Cardiac septum (tissue), 1 donor: ENCODE data around the gene FTO. TPM values are rescaled to one million over a fixed set of nuclear protein-coding genes. Genes with fewer than 3 reads are reported as not detected.

Source experiments
- DNase-seq: peaks from one replicate; pipeline ENCODE4 v3.0.0-alpha.2; 2020; ENCODE audit warnings: low spot score
- intact Hi-C: fragments of 100-400 bp; cut with DNase I; formaldehyde crosslinking; loops from one replicate; pipeline ENCODE4 v1.14.0; 2022
- total RNA-seq: library from RNA; stranded (reverse); fragmentation: NEBNext Ultra II Directional; extraction: Animal tissue kit (Norgen Biotek cat#: 25700); gene quantifications from one replicate; pipeline ENCODE4 v1.2.1, GENCODE V29; 2021
- donor health status: DM: no; HTN: no; CAD: no.

Gene FTO
- total RNA-seq, 1 donor from 2014 or later, result 70.4 TPM

GRCh38 chr16:53704445-53704813 is 473 bp downstream of the FTO start:
- DNase-seq, result no peak
- intact Hi-C loops, result no loop called here

DNA sequence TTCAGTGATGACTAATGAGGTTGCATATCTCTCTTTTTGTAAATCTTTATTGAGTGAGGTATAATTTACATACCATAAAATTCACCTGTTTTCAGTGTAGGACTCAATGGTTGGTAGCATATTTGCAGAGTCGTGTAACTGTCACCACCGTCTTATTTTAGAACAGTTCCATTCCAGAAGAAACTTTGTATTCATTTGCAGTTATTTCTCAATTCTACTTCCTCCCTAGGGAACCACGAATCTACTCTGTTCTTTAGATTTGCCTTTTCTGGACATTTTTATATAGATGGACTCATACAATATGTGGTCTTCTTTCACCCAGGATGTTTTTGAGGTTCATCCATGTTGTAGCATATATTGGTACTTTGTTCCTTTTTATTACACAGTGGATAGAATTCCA is 3.7 kb downstream of the FTO start:
- no peak for DNase-seq
- intact Hi-C loops, result no loop called here

DNA sequence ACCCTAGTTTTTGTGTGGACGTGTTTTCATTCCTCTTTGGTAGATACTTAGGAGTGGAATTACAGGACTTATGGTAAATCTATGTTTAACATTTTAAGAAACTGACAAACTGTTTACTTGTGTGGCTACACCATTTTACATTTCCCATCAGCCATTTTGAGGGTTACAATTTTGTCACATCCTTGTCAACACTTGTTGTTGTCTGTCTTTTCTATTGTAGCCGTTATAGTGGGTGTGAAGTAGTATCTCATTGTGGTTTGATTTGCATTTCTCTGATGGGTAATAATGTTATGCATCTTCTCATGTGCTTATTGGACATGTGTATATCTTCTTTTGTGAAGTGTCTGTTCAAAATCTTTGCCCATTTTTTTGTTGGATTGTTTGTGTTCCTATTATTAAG is 4.5 kb downstream of the FTO start:
- intact Hi-C loops, result no loop called here
- no peak for DNase-seq

- DNase-seq, result no peak
- intact Hi-C loops, result no loop called here
These were observed 7.4 kb downstream of the FTO start for GRCh38 chr16:53711390-53711789.

GRCh38 chr16:53712065-53712464 is 8.1 kb downstream of the FTO start:
- intact Hi-C loops, result no loop called here
- DNase-seq, result no peak

DNA sequence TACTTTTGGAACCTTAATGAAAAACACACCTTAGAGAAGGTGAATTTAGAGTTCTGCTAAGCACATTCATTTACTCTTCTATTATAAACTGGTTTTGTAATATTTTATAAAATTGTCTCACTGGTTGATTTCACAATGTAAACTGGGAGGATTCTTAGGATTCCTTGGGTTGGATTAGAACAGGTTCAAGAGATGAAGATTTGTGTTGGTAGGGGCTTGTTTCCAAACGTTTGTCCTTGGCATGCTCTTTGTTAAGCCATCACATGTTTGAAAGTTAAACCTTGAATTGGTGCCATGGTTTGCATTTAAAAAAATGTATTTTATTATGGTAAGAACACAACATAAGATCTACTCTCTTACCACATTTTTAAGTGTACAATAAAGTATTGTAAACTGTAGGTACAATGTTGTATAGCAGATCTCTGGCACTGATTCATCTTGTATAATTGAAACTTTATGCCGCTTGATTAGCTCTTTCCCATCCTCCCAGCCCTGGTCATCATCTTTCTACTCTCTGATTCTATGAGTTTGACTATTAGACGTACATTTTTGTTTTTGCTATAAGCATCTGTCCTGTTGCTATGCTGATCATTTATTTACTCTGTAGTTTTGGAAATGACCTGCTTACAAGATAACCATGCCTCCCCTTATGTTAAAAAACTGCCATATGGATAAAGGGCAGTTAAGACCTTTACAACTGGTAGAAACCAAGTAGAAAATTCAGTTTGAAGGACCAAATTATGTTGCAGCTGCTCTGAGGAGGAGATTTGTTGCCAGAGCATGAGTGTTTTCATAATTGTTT is 9.6 kb downstream of the FTO start:
- DNase-seq, result no peak
- intact Hi-C loops, result no loop called here

GRCh38 chr16:53714205-53715022 is 10.5 kb downstream of the FTO start:
- intact Hi-C loops, result no loop called here
- no peak for DNase-seq

DNA sequence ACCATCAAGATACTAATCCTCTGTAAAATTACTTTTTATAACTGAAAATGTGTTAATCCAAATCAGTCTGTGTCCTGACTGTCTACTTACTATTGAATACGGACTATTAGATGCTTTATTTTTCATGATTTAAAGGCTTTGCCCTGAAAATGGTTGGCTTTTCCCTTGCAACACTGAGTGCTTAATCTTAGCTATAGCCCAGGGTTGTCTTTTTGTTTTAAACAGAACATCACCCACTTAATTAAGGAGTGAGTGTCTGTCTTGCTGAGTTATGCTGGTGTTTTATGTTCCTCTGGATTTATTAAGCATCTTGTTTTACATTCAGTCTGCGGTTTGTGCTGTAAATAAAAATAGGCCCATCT is 11.0 kb downstream of the FTO start:
- no peak for DNase-seq

GRCh38 chr16:53717577-53717976 is 13.6 kb downstream of the FTO start:
- DNase-seq, result no peak
- intact Hi-C loops, result no loop called here

More for the DNA sequence above, 11.0 kb downstream of the FTO start:
- intact Hi-C loops, result no loop called here

DNA sequence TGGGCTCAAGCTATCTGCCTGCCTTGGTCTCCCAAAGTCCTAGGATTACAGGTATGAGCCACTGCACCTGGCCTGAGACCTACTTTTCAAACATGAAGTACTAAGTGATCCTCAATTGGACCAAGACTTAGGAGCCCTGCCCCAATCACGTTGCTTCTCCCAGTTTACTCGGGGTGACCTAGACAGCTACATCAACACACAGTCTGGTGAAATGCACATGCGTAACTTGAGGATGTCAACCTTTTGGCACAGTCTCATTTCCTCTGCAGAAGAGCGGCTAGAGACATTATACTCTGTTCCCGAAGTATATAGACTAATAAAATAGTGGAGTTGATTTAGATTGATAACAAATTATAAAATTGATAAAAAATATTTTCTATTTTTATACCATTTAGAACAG is 17.1 kb downstream of the FTO start:
- DNase-seq, result no peak
- intact Hi-C loops, result no loop called here

GRCh38 chr16:53726625-53727024 is 22.7 kb downstream of the FTO start:
- intact Hi-C loops, result no loop called here
- no peak for DNase-seq

- DNase-seq, result no peak
- intact Hi-C loops, result no loop called here
These were observed 26.7 kb downstream of the FTO start for GRCh38 chr16:53730693-53731092.

GRCh38 chr16:53732296-53732929 is 28.5 kb downstream of the FTO start:
- intact Hi-C loops, result no loop called here
- no peak for DNase-seq

- DNase-seq, result no peak
- intact Hi-C loops, result no loop called here
These were observed 31.0 kb downstream of the FTO start for GRCh38 chr16:53734908-53735307.

DNA sequence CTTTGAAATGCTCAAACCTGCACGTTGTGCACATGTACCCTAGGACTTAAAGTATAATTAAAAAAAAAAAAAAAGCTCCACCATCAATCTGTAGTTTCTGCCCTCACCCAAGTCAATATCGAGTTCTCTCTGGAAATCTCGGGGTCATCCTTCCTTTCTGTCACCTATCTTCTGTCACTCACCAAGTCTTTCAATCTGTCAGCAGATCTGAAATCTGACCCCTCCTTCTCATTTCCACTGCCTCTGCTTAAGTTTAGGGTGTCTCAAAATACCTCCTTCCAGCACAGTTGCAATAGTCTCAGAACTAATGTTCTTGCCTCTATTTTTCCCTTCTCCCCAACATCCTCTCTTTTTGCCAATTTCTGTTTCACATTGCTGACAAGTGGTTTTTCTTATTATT is 32.3 kb downstream of the FTO start:
- intact Hi-C loops, result no loop called here
- no peak for DNase-seq

GRCh38 chr16:53737552-53737951 is 33.6 kb downstream of the FTO start:
- DNase-seq, result no peak
- intact Hi-C loops, result no loop called here

- intact Hi-C loops, result no loop called here
These were observed 36.5 kb downstream of the FTO start for GRCh38 chr16:53740476-53740875.

GRCh38 chr16:53740933-53741531 is 37.1 kb downstream of the FTO start:
- intact Hi-C loops, result no loop called here
- DNase-seq, result no peak

More at GRCh38 chr16:53740476-53740875, 36.5 kb downstream of the FTO start:
- no peak for DNase-seq

DNA sequence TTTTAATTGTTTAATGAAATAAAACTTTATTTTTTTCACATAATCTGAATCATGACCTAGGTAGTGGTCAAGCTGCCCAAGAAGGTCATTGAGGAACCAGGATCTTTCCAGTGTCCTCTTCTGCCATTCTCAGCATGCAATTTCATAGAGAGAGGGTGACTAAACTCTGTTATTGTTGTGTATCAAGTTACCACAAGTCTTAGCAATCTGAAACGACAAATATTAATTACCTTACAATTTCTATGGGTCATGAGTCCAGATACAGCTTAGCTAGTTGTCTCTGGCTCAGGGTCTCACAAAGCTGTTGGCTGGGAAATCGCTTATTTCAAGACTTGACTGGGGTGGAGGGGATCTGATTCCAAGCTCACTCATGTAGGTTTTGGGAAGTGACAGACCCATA is 37.6 kb downstream of the FTO start:
- intact Hi-C loops, result no loop called here
- no peak for DNase-seq

DNA sequence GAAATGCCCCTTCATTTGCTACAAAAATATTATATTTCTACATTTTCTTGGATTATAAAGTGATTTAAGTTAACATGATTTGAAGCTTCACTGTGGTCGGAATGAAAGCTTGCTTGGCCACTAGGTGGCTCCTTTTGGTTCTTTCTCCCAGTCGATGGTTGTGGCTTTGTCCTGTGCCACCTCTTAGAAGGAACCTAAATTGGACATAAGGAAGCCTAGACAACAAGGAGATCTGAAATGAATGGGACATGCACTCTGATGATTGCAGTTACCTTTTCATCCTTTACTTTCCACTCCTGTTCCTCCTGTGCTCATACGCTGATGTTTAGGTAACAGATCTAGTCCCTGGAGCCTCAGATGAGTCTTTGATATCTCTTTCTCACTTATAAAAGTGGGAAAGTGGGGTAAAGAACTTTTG is 39.2 kb downstream of the FTO start:
- intact Hi-C loops, result no loop called here
- DNase-seq, result no peak
